HUES6 (cell line): ENCODE results near the gene DMKN.

Experiments used
- H3K27ac ChIP-seq: 2 replicates; pipeline ENCODE4 v1.7.0; 2013; ENCODE audit warnings: low read depth, mild to moderate bottlenecking, low read length, inconsistent platforms
- H3K27me3 ChIP-seq: 2 replicates; pipeline ENCODE4 v1.6.1; 2013; ENCODE audit warnings: low read length; ENCODE audit not compliant: control insufficient read depth, insufficient read depth
- H3K36me3 ChIP-seq: 2 replicates; pipeline ENCODE4 v1.6.1; 2013; ENCODE audit warnings: low read length; ENCODE audit not compliant: control insufficient read depth, insufficient read depth
- H3K4me1 ChIP-seq: 2 replicates; pipeline ENCODE4 v1.6.1; 2013; ENCODE audit warnings: low read length; ENCODE audit not compliant: control insufficient read depth, insufficient read depth
- H3K4me3 ChIP-seq: 2 replicates; pipeline ENCODE4 v1.5.1; 2013; ENCODE audit warnings: low read depth, low read length
- H3K9ac ChIP-seq: one replicate; pipeline ENCODE4 v1.6.1; 2013; ENCODE audit warnings: mild to moderate bottlenecking, low read length
- H3K9me3 ChIP-seq: 2 replicates; pipeline ENCODE4 v1.6.1; 2013; ENCODE audit warnings: low read depth, low read length; ENCODE audit not compliant: control insufficient read depth, insufficient read depth

The DMKN gene, protein sequence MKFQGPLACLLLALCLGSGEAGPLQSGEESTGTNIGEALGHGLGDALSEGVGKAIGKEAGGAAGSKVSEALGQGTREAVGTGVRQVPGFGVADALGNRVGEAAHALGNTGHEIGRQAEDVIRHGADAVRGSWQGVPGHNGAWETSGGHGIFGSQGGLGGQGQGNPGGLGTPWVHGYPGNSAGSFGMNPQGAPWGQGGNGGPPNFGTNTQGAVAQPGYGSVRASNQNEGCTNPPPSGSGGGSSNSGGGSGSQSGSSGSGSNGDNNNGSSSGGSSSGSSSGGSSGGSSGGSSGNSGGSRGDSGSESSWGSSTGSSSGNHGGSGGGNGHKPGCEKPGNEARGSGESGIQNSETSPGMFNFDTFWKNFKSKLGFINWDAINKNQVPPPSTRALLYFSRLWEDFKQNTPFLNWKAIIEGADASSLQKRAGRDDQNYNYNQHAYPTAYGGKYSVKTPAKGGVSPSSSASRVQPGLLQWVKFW

DNA sequence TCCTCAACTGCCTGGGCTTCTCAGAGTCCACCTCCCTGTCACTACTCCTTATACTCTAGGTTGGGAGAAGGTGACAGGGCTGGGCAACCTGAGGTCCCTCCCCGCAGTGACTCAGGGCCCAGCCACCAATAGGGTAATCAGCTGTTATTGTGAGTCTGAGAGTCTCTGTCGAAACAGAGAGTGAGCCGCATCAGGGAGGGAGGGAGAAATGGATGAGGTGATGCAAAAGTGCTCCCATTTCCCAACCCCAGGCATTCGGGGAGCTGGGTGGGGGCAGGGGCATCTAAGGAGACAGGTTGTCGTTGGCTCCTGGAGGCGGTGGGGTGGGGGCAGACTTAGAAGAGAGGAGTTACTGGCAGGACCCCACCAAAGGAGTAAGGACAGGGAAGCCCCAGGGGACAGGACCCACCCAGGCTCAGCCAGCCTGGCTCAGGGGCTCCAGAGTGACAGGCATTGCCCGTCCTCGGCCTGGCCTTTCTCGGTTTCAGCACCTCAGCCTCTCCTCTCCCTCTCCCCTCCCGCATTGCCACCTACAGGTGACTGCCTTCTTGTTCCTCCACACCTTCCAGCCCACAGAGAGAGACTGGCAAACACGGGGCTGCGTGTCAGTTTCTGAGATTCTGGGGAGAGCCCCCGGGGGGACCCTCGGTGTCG, at the start of gene DMKN:
Gene DMKN, minus strand, starts transcription at position 22 of the 654 bp plus-strand sequence. CDS start 174 bp downstream, outside the sequence.
- Histone ChIP-seq H3K9ac (no peak within 1 kb of the TSS), H3K4me1 (peaks cover 24% of the 10 kb centered on the region), H3K4me3 (peak within 1 kb of the TSS; percentile 55), H3K9me3 (no peaks in the 10 kb centered on the region), H3K36me3 (no peaks in the 10 kb centered on the region), H3K27me3 (peaks cover 20% of the 10 kb centered on the region; the same call in 1 of the 2 replicates), H3K27ac (no peak within 1 kb of the TSS)

DNA sequence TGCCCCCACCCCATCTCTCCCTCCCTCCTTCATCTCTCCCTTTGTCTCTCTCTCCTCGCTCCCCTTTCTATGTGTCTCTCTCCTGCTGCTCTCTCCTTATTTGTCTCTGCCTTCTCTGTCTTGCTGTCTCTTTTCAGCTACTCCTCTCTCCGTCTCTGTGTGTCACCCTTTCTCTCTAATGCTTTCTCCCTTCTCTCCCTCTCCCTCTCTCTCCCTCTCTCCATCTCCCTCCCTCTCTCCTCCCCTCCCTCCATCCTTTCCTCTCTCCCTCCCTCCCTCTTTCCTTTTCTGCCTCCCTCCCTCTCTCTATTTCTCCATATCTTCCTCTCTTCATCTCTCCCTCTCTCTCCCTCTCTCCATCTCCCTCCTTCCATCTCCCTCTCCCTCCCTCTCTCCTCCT, 49.3 kb upstream of the DMKN start:
- Histone ChIP-seq H3K9me3 (no peaks in the 10 kb centered on the region), H3K27ac (no peak overlapping the region), H3K9ac (no peak overlapping the region), H3K4me3 (no peak overlapping the region), H3K36me3 (no peaks in the 10 kb centered on the region), H3K27me3 (peaks cover 43% of the 10 kb centered on the region), H3K4me1 (0 out of 2 replicates have a peak, but pooled peaks cover 6% of the 10 kb centered on the region)

DNA sequence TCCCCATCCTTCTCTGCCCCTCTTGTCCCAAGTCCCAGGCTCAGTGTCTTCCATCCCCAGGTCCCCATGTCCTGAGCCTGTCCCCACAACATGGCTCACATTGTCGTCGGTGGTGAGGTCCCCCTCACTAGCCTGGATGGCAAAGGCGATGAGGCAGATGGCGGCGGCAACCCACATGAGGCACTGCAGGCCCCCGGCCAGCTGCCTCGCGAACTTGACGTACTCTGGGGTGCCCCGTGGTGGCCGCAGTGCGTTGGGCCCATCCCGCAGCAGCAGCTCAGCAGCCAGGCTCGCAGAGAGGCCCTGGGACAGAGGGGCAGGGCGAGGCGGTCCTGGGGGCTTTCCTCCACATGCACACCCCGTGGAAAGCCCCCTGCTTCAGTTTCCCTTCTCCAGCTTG, 48.9 kb upstream of the DMKN start:
- Histone ChIP-seq H3K4me1 (peaks cover 8% of the 10 kb centered on the region; the same call in 1 of the 2 replicates), H3K9ac (no peak overlapping the region), H3K27ac (no peak overlapping the region), H3K27me3 (peaks cover 43% of the 10 kb centered on the region), H3K36me3 (no peaks in the 10 kb centered on the region), H3K4me3 (no peak overlapping the region), H3K9me3 (no peaks in the 10 kb centered on the region)

DNA sequence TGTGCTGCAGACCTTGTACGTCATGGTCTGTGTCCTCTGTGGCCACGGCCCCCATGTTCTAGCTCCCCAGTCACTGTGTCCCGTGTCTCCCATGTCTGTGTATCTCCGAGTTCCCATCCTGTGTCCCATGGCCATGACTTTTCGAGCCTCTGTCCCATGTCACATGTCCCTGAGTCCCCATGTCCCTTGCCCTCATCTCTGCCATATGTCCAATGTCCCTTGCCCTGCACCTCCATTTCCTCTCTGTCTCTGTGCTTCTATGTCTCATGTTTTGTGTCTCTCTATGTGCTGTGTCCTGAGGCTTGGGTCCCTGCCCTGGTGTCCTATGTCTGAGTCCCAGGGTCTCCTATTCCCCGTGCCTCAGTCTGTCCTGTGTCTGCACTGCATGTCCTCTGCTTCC, 48.0 kb upstream of the DMKN start:
- Histone ChIP-seq H3K27me3 (peaks cover 43% of the 10 kb centered on the region), H3K27ac (no peak overlapping the region)

DNA sequence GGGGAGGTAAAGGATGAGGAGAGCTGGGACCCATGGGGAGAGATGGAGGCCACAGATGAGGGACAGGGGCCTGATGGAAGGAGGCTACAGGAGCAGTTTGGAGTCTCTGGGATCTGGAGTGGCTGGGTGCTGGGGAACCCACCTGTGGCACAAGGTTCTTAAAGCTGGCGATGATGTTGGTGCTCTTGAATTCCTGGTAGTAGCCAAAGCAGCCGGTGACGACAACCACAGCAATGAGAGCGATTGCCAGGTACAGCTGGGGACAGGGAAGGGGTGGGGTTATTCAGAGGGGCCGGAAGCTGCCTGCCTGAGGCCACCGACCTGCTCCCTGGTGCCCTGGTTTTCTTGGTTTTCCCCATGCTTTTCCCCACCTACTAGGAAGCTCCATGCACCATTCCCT, 47.2 kb upstream of the DMKN start:
- peaks cover 50% of the 10 kb centered on the region for H3K27me3 ChIP-seq
- peaks cover 11% of the 10 kb centered on the region; the same call in 1 of the 2 replicates for H3K4me1 ChIP-seq
- H3K27ac ChIP-seq = no peak overlapping the region
- no peak overlapping the region for H3K4me3 ChIP-seq
- H3K9me3 ChIP-seq = no peaks in the 10 kb centered on the region
- no peak overlapping the region for H3K9ac ChIP-seq
- no peaks in the 10 kb centered on the region for H3K36me3 ChIP-seq

More for the DNA sequence above, 48.0 kb upstream of the DMKN start:
- Histone ChIP-seq H3K36me3 (no peaks in the 10 kb centered on the region), H3K9ac (no peak overlapping the region), H3K4me1 (peaks cover 11% of the 10 kb centered on the region; the same call in 1 of the 2 replicates), H3K9me3 (no peaks in the 10 kb centered on the region), H3K4me3 (no peak overlapping the region)

DNA sequence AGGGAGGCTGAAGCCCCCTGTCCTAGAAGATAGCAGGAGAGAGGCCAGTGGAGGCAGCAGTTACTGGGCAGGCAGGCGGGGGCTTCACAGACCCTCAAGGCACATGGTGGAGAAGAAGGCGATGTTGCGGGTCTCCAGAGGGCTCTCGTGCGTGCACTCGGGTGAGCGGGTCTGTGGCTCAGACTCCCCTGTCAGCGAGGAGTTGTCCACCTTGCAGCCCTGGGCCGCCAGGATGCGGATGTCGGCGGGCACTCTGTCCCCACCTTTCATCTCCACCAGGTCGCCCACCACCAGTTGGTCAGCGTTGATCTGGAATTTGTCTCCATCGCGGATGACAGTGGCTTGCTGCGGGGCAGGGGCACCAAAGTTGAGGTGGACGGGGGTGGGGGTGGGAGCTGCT, 46.8 kb upstream of the DMKN start:
- Histone ChIP-seq H3K4me1 (peaks cover 11% of the 10 kb centered on the region; the same call in 1 of the 2 replicates), H3K9ac (no peak overlapping the region), H3K36me3 (no peaks in the 10 kb centered on the region), H3K4me3 (no peak overlapping the region), H3K27me3 (peaks cover 50% of the 10 kb centered on the region), H3K9me3 (no peaks in the 10 kb centered on the region), H3K27ac (no peak overlapping the region)

DNA sequence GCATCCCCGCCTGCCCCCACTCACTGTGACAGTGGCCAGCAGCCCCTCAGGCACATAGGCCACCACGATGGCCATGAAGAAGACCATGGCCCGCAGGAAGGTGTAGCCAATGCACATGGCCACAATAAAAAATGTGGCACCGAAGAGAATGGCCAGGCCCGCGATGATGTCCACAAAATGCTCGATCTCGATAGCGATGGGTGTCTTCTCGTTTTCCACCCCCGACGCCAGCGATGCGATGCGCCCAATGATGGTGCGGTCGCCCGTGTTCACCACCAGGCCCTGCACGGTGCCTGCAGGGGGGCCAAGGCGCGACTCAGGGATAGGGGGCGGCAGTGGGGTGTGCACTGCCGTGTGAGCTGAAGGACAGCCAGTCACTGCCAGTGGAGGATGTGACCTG, 46.3 kb upstream of the DMKN start:
- Histone ChIP-seq H3K4me3 (no peak overlapping the region), H3K27me3 (peaks cover 50% of the 10 kb centered on the region), H3K27ac (no peak overlapping the region), H3K9me3 (no peaks in the 10 kb centered on the region), H3K36me3 (no peaks in the 10 kb centered on the region), H3K9ac (no peak overlapping the region), H3K4me1 (peaks cover 11% of the 10 kb centered on the region; the same call in 1 of the 2 replicates)

DNA sequence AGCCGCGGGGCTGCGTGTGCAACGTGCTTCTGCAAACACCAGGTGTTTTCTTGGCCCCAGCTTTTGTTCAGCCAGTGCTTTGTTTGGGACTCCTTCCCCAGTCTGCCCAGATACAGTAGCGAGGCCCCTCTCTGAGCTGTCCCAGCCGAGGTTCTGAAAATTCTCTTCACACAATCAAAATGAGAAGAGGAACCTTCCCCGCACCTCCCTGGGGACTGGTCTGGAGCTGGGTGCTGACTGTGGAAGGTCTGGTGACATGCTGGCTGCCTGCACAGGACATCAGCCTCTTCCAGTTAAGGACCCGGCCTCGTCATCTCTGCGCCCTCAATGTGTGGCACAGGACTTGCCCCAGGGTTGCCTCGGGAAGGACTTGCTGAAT, 45.8 kb upstream of the DMKN start:
- Histone ChIP-seq H3K36me3 (no peaks in the 10 kb centered on the region), H3K9ac (no peak overlapping the region), H3K27me3 (peaks cover 50% of the 10 kb centered on the region), H3K9me3 (no peaks in the 10 kb centered on the region), H3K4me1 (peaks cover 11% of the 10 kb centered on the region; the same call in 1 of the 2 replicates), H3K27ac (no peak overlapping the region), H3K4me3 (no peak overlapping the region)

DNA sequence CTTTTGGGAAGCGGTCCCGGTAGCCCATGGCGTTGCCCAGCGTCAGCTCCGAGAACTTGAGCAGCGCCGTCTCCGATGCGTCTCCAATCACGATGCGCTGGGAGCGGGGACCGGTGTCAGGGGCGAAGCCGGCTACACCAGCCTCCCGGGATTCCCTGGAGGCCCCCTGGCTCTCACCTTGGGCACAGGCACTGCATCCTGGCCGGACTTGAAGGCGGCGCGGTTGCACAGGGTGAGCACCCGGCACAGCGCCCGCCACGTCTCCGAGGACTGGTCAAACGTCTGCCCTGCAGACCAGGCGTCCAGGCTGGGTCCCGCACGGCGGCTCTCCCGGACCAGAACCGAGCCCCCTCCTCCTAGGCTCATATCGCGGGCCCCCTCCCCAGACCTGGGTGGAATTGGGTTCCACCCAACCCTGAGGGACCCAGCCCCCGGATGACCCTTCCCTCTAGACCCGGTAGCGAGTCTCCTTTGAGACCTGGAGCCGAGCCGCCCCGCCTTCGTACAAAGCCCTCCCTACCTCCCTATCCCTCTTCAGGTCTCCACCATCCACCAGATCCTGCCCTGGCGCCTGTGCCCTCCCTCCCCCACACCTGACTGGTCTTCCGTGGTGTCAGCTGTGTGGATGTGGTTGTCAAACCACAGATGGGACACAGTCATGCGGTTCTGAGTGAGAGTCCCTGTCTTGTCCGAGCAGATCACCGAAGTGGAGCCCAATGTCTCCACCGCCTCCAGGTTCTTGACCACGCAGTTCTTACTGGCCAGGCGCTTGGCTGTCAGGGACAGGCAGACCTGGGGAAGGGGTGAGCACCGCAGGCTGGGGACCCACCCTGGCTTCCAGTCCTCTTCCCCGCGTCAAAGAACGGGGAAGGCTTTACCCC, 45.2 kb upstream of the DMKN start:
- H3K4me3 ChIP-seq = peak overlapping the region; percentile 88
- H3K27me3 ChIP-seq = peaks cover 50% of the 10 kb centered on the region

DNA sequence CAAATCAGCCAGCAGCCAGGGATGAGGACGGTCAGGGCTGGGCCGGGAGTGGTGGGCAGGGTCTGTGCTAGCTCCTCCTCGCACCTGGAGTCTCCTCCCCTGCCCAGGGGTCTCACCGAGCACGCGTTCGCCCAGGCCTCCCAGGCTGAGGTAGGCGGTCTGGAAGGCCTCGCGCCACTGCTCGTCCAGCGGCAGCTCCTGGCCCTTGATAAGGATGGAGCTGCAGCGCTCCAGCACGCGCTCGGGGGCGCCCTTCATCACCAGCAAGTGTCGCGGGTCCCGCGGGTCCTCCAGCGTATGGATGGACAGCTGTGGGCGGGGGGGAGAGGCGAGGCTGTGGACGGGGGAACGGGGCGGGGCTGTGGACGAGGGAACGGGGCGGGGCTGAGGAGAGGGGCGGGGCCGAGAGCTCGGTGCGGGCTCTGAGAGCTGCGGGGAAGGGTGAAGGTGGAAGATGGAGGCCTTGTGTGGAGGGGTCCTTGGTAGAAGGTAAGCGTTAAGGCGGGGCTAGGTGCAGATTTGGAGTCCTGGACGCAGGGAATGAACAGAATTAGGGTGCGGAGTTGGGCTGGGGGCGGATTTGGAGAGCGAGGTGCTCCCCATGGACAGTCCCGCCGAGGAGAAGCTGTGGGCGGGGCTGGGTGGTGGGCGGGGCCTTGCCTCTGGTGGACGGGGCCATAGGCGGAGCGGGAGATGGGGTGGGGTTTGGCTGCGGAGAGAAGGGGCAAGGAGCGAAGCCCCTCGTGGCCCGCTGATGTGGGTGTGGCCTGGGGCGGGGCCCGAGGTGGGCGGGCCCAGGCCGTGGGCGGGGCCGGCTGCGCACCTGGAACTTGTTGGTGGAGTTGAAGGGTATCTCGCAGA, 44.3 kb upstream of the DMKN start:
- H3K9ac ChIP-seq = no peak overlapping the region
- H3K27ac ChIP-seq = no peak overlapping the region
- H3K36me3 ChIP-seq = no peaks in the 10 kb centered on the region
- H3K4me1 ChIP-seq = peaks cover 11% of the 10 kb centered on the region; the same call in 1 of the 2 replicates
- H3K4me3 ChIP-seq = peak overlapping the region; percentile 88
- peaks cover 47% of the 10 kb centered on the region for H3K27me3 ChIP-seq
- no peaks in the 10 kb centered on the region for H3K9me3 ChIP-seq

More for the DNA sequence above, 45.2 kb upstream of the DMKN start:
- Histone ChIP-seq H3K27ac (no peak overlapping the region), H3K4me1 (peaks cover 11% of the 10 kb centered on the region; the same call in 1 of the 2 replicates), H3K9ac (no peak overlapping the region), H3K36me3 (no peaks in the 10 kb centered on the region), H3K9me3 (no peaks in the 10 kb centered on the region)
